ENCODE results near the gene MALL.
"Not testable (repeated sequence)": the region's sequence is repeated elsewhere in the genome, so short reads cannot be mapped to it uniquely, and the experiment has no call there.

Gene MALL

GRCh38 chr2:110120171-110121051 is 4.8 kb upstream of the MALL start:
- DNase-seq: no peak

- DNase-seq: peak; percentile 61
Measured at GRCh38 chr2:110116033-110116710, 550 bp upstream of the MALL start.

GRCh38 chr2:110114831-110115255 is 779 bp downstream of the MALL start:
- no peak for DNase-seq

- no peak for DNase-seq
Measured at GRCh38 chr2:110113961-110114591, 1.5 kb downstream of the MALL start.

DNA sequence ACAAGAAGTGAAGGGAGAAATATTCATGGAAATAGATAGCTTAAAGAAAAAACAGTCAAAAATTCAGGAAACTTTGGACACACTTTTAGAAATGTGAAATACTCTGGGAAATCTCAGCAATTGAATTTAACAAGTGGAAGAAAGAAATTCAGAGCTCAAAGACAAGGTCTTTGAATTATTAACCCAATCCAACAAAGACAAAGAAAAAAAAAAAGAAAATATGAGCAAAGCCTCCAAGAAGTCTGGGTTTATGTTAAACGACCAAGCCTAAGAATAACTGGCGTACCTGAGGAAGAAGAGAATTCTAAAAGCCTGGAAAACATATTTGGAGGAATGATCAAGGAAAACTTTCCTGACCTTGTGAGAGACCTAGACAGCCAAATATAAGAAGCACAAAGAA is 7.3 kb downstream of the MALL start:
- DNase-seq: not testable (repeated sequence)

- no peak for DNase-seq
Measured at GRCh38 chr2:110107092-110108079, 8.2 kb downstream of the MALL start.

DNA sequence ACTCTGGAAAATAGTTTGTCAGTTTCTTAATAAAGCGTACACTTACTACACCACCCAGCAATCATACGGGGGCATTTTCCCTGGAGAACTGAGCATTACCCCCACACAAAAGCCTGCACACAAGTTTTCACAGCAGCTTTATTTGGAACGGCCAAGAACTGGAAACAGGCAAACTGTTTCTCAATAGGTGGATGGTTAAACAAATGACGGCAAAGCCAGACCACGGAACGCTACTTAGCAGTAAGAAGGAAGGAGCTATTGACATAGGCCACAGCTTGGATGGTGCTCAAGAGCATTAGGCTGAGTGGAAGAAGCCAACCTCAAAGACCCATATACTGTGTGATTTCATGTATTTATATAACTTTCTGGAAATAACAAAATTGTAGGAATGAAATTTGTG is 9.0 kb downstream of the MALL start:
- no peak for DNase-seq

DNA sequence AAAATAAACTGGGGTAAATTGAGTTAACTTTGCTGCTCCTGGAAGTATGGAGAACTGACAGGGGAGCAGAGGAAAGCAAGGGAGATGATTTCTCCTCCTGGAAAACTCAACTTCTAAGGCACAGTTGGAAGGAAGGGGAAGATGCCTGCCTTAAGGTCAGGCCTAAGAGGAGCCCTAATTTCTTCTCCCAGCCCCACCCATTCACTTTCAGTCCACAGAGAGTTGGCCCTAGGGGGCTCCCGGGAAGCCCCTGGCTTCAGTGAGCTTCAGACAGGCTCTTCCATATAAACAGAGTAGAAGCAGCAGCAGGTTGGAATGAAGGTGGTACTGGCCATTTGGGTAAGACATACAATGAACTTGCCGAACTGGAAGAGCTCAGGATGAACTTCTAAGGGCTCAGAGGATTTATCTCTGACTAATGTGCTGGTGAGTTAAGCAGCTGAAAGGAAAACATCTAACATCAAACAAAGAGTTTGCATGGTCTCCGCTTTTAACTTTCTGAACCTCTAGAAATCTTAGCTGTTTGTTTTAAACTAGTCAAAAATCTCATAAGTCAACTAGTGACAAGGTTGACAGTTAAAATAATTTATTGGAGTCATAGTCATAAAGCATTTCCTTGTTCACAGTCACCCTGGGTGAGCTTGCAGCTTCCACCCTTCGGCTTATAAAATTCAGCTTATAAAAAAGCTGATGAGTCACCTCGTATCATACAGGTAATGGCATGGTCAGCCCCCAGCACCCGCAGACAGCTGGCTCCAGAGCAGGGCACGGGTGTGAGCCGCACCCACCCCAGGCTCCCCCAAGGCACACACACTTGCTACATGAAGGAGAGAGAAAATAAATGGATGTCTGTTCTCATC is 9.8 kb downstream of the MALL start:
- peak; percentile 64 for DNase-seq

DNA sequence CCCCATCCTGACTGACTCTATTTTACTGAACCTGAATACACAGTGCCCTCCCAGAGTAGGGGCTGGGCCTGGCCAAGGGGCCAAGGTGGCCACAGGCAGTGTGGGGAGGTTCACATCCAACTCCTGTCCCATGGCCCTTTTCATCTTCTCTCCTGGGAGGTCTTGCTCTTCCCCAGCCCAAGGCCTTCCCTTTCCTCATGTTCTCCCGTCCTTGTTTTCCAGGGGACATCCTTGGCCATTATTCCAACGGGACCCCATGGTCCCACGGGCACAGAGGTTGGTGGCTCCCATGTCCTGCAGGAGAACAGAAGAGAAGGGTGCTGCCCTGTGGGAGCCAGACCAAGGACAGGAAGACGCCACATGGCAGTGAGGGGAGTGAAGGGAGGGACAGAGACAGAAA is 10.4 kb downstream of the MALL start:
- DNase-seq: no peak

- DNase-seq: no peak
Measured at GRCh38 chr2:110104025-110104771, 11.4 kb downstream of the MALL start.

DNA sequence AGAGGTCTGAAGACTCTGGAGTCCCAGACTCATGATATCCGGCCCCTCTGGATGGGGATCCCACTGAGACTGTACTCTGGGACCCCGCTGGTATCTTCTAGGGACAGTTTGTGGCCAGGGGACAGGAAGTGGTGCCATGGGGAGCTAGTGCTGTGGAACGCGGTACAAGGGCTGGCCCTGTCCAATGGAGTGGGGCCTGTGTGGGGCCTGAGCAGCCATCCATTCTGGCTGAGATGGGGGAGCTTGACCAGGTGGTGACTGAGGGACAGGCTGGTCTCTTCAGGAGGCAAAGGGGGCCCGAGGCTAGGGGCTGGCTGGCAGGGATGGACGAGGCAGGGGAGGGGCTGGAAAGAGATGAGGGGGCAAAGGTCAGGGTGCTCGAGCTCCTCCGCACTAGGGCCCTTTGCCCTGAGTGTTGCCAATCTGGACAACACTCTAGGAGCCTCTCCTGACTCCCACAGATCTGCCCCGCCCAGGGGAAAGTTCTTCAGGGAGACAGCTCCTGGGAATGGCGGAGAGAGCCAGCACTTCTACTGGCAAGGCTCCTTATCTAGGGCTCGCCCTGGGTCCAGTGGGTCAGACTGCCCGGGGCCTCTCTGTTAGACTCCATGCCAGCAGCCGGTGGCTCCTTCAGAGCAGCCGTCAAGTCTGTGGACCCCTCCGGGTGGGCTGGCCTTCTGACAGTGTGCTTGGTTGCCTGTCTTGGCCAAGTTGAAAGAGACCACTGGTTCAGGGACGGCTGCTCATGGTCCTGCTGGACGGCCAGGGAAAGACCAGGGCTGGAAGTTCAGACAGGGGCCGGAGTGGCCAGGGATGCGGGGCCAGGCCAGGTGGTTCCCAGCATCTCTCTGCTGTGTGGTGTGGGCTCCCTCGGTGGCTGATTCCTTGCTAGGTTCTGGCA is 12.3 kb downstream of the MALL start:
- no peak for DNase-seq

- peak; percentile 50 for DNase-seq
Measured at GRCh38 chr2:110101901-110102803, 13.5 kb downstream of the MALL start.

GRCh38 chr2:110101280-110101844 is 14.3 kb downstream of the MALL start:
- DNase-seq: peak; percentile 100

- DNase-seq: not testable (repeated sequence)
Measured at GRCh38 chr2:110100880-110101279, 14.7 kb downstream of the MALL start.

DNA sequence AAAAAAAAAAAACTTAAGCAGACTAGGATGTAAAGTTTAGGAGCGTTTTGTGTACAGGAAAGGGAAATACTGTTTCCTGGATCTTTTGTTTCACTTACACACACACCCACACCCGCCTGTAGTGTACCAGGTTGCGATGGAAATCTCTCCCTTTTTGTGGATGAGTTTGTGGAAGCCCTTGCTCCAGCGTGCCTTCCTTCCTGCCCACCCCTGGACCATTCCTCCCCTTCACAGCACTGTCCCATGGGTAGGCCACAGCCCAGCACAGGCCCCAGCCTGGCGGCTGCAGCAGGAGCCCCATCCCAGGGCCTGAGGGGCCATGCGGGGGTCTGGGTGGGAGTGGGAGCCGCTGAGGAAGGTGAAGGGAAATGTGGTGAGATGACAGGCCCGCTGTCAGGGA is 15.1 kb downstream of the MALL start:
- no peak for DNase-seq

DNA sequence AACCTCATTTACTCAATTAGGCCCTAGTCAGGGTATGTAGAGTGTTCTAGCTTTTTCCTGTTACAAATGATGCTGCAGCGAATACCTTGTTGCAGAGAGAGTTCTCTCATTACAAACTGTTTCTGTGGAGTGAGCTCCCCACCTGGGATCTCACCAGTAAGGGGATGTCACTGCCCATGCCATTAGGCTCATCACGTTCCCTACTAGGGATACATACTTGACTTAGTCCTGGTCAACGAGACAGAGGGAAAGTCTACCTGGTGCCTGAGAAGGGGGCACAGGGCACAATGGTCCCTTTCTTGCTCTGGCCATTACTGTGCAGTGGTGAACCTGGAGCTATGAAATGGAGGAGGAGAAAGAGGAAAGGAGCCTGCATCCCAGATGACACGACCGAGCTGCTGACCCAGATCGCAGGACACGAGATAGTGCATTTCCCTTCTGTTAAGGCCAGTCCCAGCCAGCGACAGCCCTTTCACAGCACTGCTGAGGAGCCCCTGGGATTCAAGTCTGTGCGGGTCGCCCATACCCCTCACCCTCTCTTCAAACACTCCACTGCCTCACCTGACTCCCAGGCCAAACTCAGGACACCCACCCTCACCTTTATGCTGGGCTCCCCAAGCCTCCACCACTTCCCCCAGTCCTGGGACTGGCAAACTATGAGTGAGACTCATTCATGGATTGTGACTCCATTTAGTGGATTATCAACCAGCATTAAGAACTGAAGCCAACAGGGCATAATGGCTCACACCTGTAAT is 16.0 kb downstream of the MALL start:
- no peak for DNase-seq

- no peak for DNase-seq
Measured at GRCh38 chr2:110099038-110099425, 16.6 kb downstream of the MALL start.

Measured in EL (cell line).